HUDEP-2 (cell line): Measurements from ENCODE around the gene SETBP1.

Experiments used
- DNase-seq, 76 experiments: peaks; one replicate each; lab custom pipeline; 2025; ENCODE audit not compliant: unreplicated experiment in 76 of 76; lab: John Stamatoyannopoulos, UW

Gene SETBP1

GRCh38 chr18:44807766-44808165 lies 127.1 kb downstream of the SETBP1 start:
- no peak for DNase-seq

GRCh38 chr18:44811572-44812125 lies 131.0 kb downstream of the SETBP1 start:
- no peak for DNase-seq

- no peak for DNase-seq
Observed at GRCh38 chr18:44812426-44812825, 131.7 kb downstream of the SETBP1 start.

- DNase-seq, result no peak
Observed at GRCh38 chr18:44813586-44813985, 132.9 kb downstream of the SETBP1 start.

GRCh38 chr18:44815108-44815507 lies 134.4 kb downstream of the SETBP1 start:
- no peak for DNase-seq

GRCh38 chr18:44816050-44816449 lies 135.4 kb downstream of the SETBP1 start:
- no peak for DNase-seq

- no peak for DNase-seq
Observed at GRCh38 chr18:44816477-44816876, 135.8 kb downstream of the SETBP1 start.

- DNase-seq, result no peak
Observed at GRCh38 chr18:44817831-44818473, 137.3 kb downstream of the SETBP1 start.

- DNase-seq, result no peak
Observed at GRCh38 chr18:44818668-44819403, 138.1 kb downstream of the SETBP1 start.

- no peak for DNase-seq
Observed at GRCh38 chr18:44819944-44820510, 139.3 kb downstream of the SETBP1 start.

- DNase-seq, result no peak
Observed at GRCh38 chr18:44821924-44822323, 141.2 kb downstream of the SETBP1 start.

GRCh38 chr18:44823286-44823685 lies 142.6 kb downstream of the SETBP1 start:
- no peak for DNase-seq

- no peak for DNase-seq
Observed at GRCh38 chr18:44823782-44824181, 143.1 kb downstream of the SETBP1 start.

GRCh38 chr18:44824884-44825283 lies 144.2 kb downstream of the SETBP1 start:
- DNase-seq, result no peak

GRCh38 chr18:44826418-44827259 lies 146.0 kb downstream of the SETBP1 start:
- no peak for DNase-seq

- no peak for DNase-seq
Observed at GRCh38 chr18:44828080-44828479, 147.4 kb downstream of the SETBP1 start.

GRCh38 chr18:44830581-44830980 lies 149.9 kb downstream of the SETBP1 start:
- no peak for DNase-seq

- DNase-seq, result no peak
Observed at GRCh38 chr18:44833786-44834185, 153.1 kb downstream of the SETBP1 start.

- DNase-seq, result no peak
Observed at GRCh38 chr18:44834867-44835469, 154.3 kb downstream of the SETBP1 start.

GRCh38 chr18:44835703-44836102 lies 155.0 kb downstream of the SETBP1 start:
- DNase-seq, result no peak
